DOHH2 (cell line): ENCODE measurements around the gene TAX1BP1.
A peak's percentile ranks its signal among the peaks of the same experiment; 100 is the strongest.

ENCODE experiments used
- H3F3A ChIP-seq: fragments of 200-600 bp; sonication (generic), shearing (Covaris generic); 2 replicates; pipeline ENCODE4 v1.6.0; 2016; ENCODE audit warnings: antibody characterized with exemption, mild to moderate bottlenecking; ENCODE audit not compliant: control insufficient read depth, insufficient read depth
- H3K27ac ChIP-seq: fragments of 200-600 bp; sonication (generic); 2 replicates; pipeline ENCODE4 v1.5.1; 2014; ENCODE audit warnings: low read depth, mild to moderate bottlenecking, low read length, moderate library complexity
- H3K27me3 ChIP-seq: fragments of 200-600 bp; sonication (generic); 2 replicates; pipeline ENCODE4 v1.6.1; 2014; ENCODE audit warnings: mild to moderate bottlenecking, low read length, mixed read lengths; ENCODE audit not compliant: control insufficient read depth
- H3K36me3 ChIP-seq: fragments of 200-600 bp; sonication (generic); 2 replicates; pipeline ENCODE4 v1.6.1; 2014; ENCODE audit warnings: mild to moderate bottlenecking, low read length, moderate library complexity, mixed read lengths; ENCODE audit not compliant: control insufficient read depth
- H3K4me1 ChIP-seq: fragments of 200-600 bp; sonication (generic); 2 replicates; pipeline ENCODE4 v1.6.1; 2014; ENCODE audit warnings: mild to moderate bottlenecking, low read length, mixed read lengths; ENCODE audit not compliant: control insufficient read depth
- H3K4me2 ChIP-seq: fragments of 200-600 bp; sonication (generic); 2 replicates; pipeline ENCODE4 v1.6.0; 2014; ENCODE audit warnings: mild to moderate bottlenecking, low read length, moderate library complexity
- H3K4me3 ChIP-seq: fragments of 200-600 bp; sonication (generic); 2 replicates; pipeline ENCODE4 v1.5.1; 2014; ENCODE audit warnings: mild to moderate bottlenecking, low read length, mixed read lengths
- H3K79me2 ChIP-seq: fragments of 200-600 bp; sonication (generic); 2 replicates; pipeline ENCODE4 v1.6.1; 2014; ENCODE audit warnings: mild to moderate bottlenecking, low read length, mixed read lengths; ENCODE audit not compliant: control insufficient read depth
- H3K9me2 ChIP-seq: fragments of 200-600 bp; sonication (generic); replicated peaks from 2 replicates; pipeline ENCODE4 v1.6.1; 2014; ENCODE audit warnings: mild to moderate bottlenecking, low read length, mixed read lengths; ENCODE audit not compliant: control insufficient read depth
- H3K9me3 ChIP-seq: fragments of 200-600 bp; sonication (generic); 2 replicates; pipeline ENCODE4 v1.6.1; 2014; ENCODE audit warnings: antibody characterized with exemption, low read length, mixed read lengths; ENCODE audit not compliant: control insufficient read depth, insufficient read depth
- H4K20me1 ChIP-seq: fragments of 200-600 bp; sonication (generic); 2 replicates; pipeline ENCODE4 v1.6.0; 2014; ENCODE audit warnings: low read depth, mild to moderate bottlenecking, antibody characterized with exemption, low read length, moderate library complexity; ENCODE audit not compliant: control insufficient read depth, insufficient read depth
- EZH2phosphoT487 ChIP-seq: fragments of 200-600 bp; sonication (generic); IDR thresholded peaks from 2 replicates; pipeline ENCODE4 v1.6.1; 2017; ENCODE audit warnings: borderline replicate concordance, mild to moderate bottlenecking, antibody characterized with exemption, low read length, moderate library complexity, mixed read lengths
- TF ChIP-seq, protein P1 (sequence below): fragments of 200-600 bp; sonication (generic); IDR thresholded peaks from one replicate; pipeline ENCODE4 v1.5.1; 2014; ENCODE audit warnings: antibody characterized with exemption, mild to moderate bottlenecking, low read depth, low read length; ENCODE audit not compliant: poor library complexity, severe bottlenecking

The TAX1BP1 gene

DNA sequence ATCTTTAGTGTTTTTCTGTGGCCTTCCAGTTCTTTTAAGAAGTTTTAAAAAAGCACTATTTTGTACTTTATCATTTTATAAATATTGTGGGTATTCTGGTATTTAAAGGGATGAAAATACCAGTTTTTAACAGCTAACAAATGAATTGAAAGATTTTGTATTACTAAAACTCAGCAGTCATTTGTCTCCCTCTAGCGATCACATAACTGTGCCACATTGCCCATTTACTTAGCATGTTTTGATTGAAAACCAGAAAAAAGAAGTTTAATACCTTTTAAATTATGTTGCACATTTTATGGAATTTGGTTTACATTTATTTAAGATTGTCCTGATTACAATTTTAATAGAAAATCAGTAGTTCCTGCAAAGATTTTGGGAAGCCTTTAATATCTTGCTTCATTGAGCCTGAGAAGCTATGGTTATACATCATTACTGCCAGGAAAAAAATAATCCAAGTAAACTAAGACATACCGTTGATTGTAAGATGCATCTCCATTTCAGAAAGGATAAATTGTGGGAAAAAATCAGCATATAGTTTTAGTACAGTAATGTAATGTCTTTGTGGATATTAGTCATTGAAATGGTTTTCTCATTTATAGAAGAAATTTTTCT is 34.9 kb downstream of the TAX1BP1 start:
- no peaks in the 10 kb centered on the region for H3K79me2 ChIP-seq
- H3K4me1 ChIP-seq: peaks cover 6% of the 10 kb centered on the region
- no peaks in the 10 kb centered on the region for H3K9me2 ChIP-seq
- no peak overlapping the region for H3K27ac ChIP-seq
- TF ChIP-seq, protein P1, sequence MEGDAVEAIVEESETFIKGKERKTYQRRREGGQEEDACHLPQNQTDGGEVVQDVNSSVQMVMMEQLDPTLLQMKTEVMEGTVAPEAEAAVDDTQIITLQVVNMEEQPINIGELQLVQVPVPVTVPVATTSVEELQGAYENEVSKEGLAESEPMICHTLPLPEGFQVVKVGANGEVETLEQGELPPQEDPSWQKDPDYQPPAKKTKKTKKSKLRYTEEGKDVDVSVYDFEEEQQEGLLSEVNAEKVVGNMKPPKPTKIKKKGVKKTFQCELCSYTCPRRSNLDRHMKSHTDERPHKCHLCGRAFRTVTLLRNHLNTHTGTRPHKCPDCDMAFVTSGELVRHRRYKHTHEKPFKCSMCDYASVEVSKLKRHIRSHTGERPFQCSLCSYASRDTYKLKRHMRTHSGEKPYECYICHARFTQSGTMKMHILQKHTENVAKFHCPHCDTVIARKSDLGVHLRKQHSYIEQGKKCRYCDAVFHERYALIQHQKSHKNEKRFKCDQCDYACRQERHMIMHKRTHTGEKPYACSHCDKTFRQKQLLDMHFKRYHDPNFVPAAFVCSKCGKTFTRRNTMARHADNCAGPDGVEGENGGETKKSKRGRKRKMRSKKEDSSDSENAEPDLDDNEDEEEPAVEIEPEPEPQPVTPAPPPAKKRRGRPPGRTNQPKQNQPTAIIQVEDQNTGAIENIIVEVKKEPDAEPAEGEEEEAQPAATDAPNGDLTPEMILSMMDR: peak; percentile 59
- no peak for TF ChIP-seq EZH2phosphoT487
- no peaks in the 10 kb centered on the region for H3F3A ChIP-seq
- H3K4me2 ChIP-seq: no peak overlapping the region
- peaks cover 11% of the 10 kb centered on the region for H3K36me3 ChIP-seq
- H3K27me3 ChIP-seq: no peaks in the 10 kb centered on the region
- no peaks in the 10 kb centered on the region for H4K20me1 ChIP-seq
- H3K4me3 ChIP-seq: no peak overlapping the region
- H3K9me3 ChIP-seq: no peaks in the 10 kb centered on the region

DNA sequence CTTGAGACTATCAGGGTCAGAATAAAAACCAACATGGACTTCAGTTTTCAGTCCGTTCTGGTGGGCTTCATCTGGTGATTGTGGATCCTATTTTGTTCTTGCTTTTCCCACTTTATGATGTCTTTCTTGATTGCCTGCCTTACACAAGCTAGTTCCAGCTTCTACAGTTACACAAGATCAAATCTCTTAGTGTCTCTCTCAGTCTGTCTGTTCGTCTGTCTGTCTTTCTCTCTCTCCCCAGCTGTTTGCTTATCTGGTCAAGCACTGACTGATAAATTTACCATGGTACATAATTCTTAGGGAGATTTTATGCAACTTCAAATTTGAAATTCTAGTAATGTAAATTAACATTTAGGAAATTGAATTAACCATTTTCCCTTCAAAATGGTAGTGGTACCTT is 35.8 kb downstream of the TAX1BP1 start:
- Histone ChIP-seq H3F3A (0 out of 2 replicates have a peak, but pooled peaks cover 2% of the 10 kb centered on the region), H3K9me3 (no peaks in the 10 kb centered on the region), H3K4me1 (peaks cover 6% of the 10 kb centered on the region), H3K79me2 (no peaks in the 10 kb centered on the region), H3K27me3 (no peaks in the 10 kb centered on the region), H3K4me3 (no peak overlapping the region), H3K36me3 (peaks cover 7% of the 10 kb centered on the region), H3K4me2 (no peak overlapping the region), H3K9me2 (no peaks in the 10 kb centered on the region), H3K27ac (no peak overlapping the region), H4K20me1 (no peaks in the 10 kb centered on the region)
- no peak for TF ChIP-seq EZH2phosphoT487
- TF ChIP-seq, protein P1: no peak

DNA sequence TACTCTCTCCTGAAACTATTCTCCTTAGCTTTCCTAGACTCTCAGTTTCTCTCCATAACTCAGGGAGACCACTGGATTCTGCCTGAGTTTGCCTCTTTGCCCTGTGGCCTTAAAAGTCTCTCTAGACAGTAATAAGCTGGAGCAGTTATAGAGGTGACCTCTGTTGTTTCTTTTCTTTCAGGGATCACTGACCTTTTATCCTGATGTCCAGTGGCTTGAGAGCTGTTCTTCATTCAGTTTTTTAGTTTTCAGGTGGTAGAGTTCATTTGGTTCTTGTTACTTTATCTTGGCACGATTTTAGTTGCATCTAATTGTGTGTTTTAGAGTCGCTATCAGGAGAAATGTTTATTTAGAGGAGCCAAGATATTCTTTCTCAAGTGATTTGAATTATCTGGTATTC is 37.7 kb downstream of the TAX1BP1 start:
- H3K27ac ChIP-seq: no peak overlapping the region
- no peaks in the 10 kb centered on the region for H3K27me3 ChIP-seq
- H3F3A ChIP-seq: 0 out of 2 replicates have a peak, but pooled peaks cover 2% of the 10 kb centered on the region
- H3K79me2 ChIP-seq: no peaks in the 10 kb centered on the region
- no peaks in the 10 kb centered on the region for H3K36me3 ChIP-seq
- peaks cover 6% of the 10 kb centered on the region for H3K4me1 ChIP-seq
- no peaks in the 10 kb centered on the region for H3K9me3 ChIP-seq
- no peak for TF ChIP-seq EZH2phosphoT487
- TF ChIP-seq, protein P1: no peak
- no peaks in the 10 kb centered on the region for H4K20me1 ChIP-seq
- no peak overlapping the region for H3K4me2 ChIP-seq
- no peak overlapping the region for H3K4me3 ChIP-seq
- no peaks in the 10 kb centered on the region for H3K9me2 ChIP-seq
